Right atrium auricular region (tissue), 2 donors: Measurements from ENCODE around the gene POLK. TPM values are rescaled to one million over a fixed set of nuclear protein-coding genes. Genes with fewer than 3 reads are reported as not detected.

Experiments
- DNase-seq: peaks from one replicate; pipeline ENCODE4 v3.0.0-alpha.2; 2019; ENCODE audit warnings: low spot score
- H3K27ac ChIP-seq, 2 donors: fragments of 200-600 bp; sonication (generic); 1 replicate in 1 of 2; 2 replicates in 1 of 2; pipeline ENCODE4 v1.5.1; 2016 to 2019
- H3K27me3 ChIP-seq, 2 donors: fragments of 200-600 bp; sonication (generic); one replicate each; pipeline versions ENCODE4 v1.5.1 to v1.6.0; 2017 to 2019
- H3K36me3 ChIP-seq: fragments of 200-600 bp; sonication (generic); one replicate; pipeline ENCODE4 v1.5.1; 2016
- H3K4me1 ChIP-seq, 2 donors: fragments of 200-600 bp; sonication (generic); one replicate each; pipeline versions ENCODE4 v1.5.1 to v1.6.0; 2017 to 2019
- H3K4me3 ChIP-seq, 2 donors: fragments of 200-600 bp; sonication (generic); 1 replicate in 1 of 2; 2 replicates in 1 of 2; pipeline ENCODE4 v1.5.1; 2017 to 2019; ENCODE audit warnings: mild to moderate bottlenecking in 1 of 2, moderate library complexity in 1 of 2
- H3K9me3 ChIP-seq, 2 donors: fragments of 200-600 bp; sonication (generic); one replicate each; pipeline ENCODE4 v1.5.1; 2019
- total RNA-seq, 2 donors: library from RNA; depleted of rRNA; stranded (reverse); fragments of >200 nt; gene quantifications; one replicate each; pipeline ENCODE4 v1.1.0, GENCODE V29; 2016
- TF ChIP-seq, protein P1 (sequence below), 2 donors: fragments of 200-600 bp; sonication (generic); IDR thresholded peaks; one replicate each; pipeline ENCODE4 v1.5.1; 2019; ENCODE audit warnings: antibody characterized with exemption in 2 of 2

POLK gene
- total RNA-seq, 2 donors from 2014 or later: 19.1 to 21.1 TPM

DNA sequence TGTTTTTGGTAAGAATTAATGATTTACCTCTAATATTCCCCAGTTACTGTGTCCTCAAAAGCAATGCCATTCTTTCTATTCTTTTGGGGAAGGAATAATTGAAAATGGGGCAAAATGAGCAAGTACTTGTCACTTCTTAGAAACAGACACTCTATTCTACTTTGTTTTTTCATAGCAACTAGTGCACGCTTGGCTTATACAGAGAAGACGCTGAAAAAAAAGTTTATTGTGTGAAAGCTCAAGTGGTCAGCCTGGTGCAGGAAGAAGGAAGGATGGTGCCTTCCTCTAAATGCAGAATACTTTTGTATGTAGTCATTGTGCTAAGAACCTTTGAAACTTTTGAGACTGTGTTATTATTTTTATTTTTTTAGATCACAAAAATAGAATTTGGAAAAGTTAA is 129.1 kb downstream of the POLK start:
- TF ChIP-seq, protein P1, sequence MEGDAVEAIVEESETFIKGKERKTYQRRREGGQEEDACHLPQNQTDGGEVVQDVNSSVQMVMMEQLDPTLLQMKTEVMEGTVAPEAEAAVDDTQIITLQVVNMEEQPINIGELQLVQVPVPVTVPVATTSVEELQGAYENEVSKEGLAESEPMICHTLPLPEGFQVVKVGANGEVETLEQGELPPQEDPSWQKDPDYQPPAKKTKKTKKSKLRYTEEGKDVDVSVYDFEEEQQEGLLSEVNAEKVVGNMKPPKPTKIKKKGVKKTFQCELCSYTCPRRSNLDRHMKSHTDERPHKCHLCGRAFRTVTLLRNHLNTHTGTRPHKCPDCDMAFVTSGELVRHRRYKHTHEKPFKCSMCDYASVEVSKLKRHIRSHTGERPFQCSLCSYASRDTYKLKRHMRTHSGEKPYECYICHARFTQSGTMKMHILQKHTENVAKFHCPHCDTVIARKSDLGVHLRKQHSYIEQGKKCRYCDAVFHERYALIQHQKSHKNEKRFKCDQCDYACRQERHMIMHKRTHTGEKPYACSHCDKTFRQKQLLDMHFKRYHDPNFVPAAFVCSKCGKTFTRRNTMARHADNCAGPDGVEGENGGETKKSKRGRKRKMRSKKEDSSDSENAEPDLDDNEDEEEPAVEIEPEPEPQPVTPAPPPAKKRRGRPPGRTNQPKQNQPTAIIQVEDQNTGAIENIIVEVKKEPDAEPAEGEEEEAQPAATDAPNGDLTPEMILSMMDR (IDR thresholded peaks at IDR 0.05): no peak
- no peak overlapping the region for H3K27ac ChIP-seq
- no peak overlapping the region for H3K4me3 ChIP-seq
- H3K27me3 ChIP-seq: no peaks in the 10 kb centered on the region
- no peaks in the 10 kb centered on the region for H3K4me1 ChIP-seq
- peaks cover 0 to 9% of the 10 kb centered on the region in 2 donors for H3K9me3 ChIP-seq
- DNase-seq: no peak
- no peaks in the 10 kb centered on the region for H3K36me3 ChIP-seq

DNA sequence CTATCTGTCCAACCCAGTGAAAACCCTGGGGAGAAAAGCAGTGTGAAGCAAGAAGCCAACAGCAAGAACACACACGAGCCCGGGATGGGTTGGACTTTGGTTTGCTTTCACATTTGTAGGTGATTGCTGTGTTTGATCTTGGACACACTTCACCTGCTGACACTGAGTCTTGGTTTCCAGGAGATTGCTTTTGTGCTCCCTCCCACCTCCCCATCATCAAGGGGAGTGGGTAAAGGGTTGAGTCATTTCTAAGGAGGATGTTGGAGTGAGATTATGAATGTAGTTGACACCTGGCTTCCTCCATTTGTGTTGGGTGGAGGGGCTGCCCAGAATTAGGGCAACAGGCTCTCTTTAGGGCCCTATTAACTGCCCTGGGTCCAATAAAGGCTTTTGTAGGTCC is 137.0 kb downstream of the POLK start:
- Histone ChIP-seq H3K27me3 (no peaks in the 10 kb centered on the region), H3K27ac (no peak overlapping the region), H3K9me3 (no peaks in the 10 kb centered on the region), H3K36me3 (no peaks in the 10 kb centered on the region), H3K4me1 (no peaks in the 10 kb centered on the region), H3K4me3 (no peak overlapping the region)
- TF ChIP-seq, protein P1 (IDR thresholded peaks at IDR 0.05): no peak
- DNase-seq: no peak

Other genes with a start within 250 kb of the POLK start
- 1 to 10 TPM; 5.9 to 7.4 TPM for gene HMGCR, start 174.7 kb upstream of the POLK start, total RNA-seq
- 10 to 100 TPM; 12.3 to 12.6 TPM for gene CERT1, start 262 bp upstream of the POLK start, total RNA-seq
- gene ANKDD1B, start 99.6 kb downstream of the POLK start, total RNA-seq: not detected
- gene POC5, start 205.5 kb downstream of the POLK start, total RNA-seq: 10 to 100 TPM in 1 of 2 donors, 1 to 10 TPM in 1; 2.8 to 12.6 TPM